Cardiac muscle cell (in vitro differentiated cells and primary cell): ENCODE results near the gene VWA5A. TPM values are rescaled to one million over a fixed set of nuclear protein-coding genes. Genes with fewer than 3 reads are reported as not detected.

ENCODE experiments used
- DNase-seq, 2 donors: peaks; one replicate each; pipeline versions ENCODE4 v3.0.0 to v3.0.0-alpha.2; 2010 to 2017; ENCODE audit warnings: low read depth in 1 of 2, low spot score in 1 of 2
- H3K27ac ChIP-seq: fragments of 200-600 bp; sonication (generic); 2 replicates; pipeline ENCODE4 v1.5.1; 2016
- H3K27me3 ChIP-seq: fragments of 200-600 bp; sonication (generic); 2 replicates; pipeline ENCODE4 v1.6.0; 2016; ENCODE audit warnings: control low read depth
- H3K36me3 ChIP-seq: fragments of 200-600 bp; sonication (generic); 2 replicates; pipeline ENCODE4 v1.5.1; 2016; ENCODE audit warnings: control low read depth
- H3K4me1 ChIP-seq: fragments of 200-600 bp; sonication (generic); 2 replicates; pipeline ENCODE4 v1.8.1; 2017; ENCODE audit warnings: low read depth, mild to moderate bottlenecking, mixed run types
- H3K4me3 ChIP-seq: fragments of 200-600 bp; sonication (generic); 2 replicates; pipeline ENCODE4 v1.5.1; 2016; ENCODE audit warnings: mild to moderate bottlenecking
- H3K9me3 ChIP-seq: fragments of 200-600 bp; sonication (generic); 2 replicates; pipeline ENCODE4 v1.5.1; 2017; ENCODE audit warnings: low read depth, mild to moderate bottlenecking, control low read depth
- polyA plus RNA-seq: library from polyadenylated mRNA; unstranded; fragments of >200 nt; fragmentation: Nextera tagmentation; extraction: Ambion mirVana; gene quantifications from 2 replicates; pipeline ENCODE4 v1.2.1, GENCODE V29; 2016
- total RNA-seq: library from RNA; depleted of rRNA; stranded (reverse); fragments of >200 nt; gene quantifications from 2 replicates; pipeline ENCODE4 v1.2.3, GENCODE V29; 2016
- TF ChIP-seq, protein P1 (sequence below): IDR thresholded peaks from 2 replicates; pipeline ENCODE4 v1.5.1; 2012; ENCODE audit warnings: low read depth, mild to moderate bottlenecking, low read length

VWA5A gene
- total and polyA plus RNA-seq, 2 experiments from 2014 or later, result 20.8 to 37.6 TPM

DNA sequence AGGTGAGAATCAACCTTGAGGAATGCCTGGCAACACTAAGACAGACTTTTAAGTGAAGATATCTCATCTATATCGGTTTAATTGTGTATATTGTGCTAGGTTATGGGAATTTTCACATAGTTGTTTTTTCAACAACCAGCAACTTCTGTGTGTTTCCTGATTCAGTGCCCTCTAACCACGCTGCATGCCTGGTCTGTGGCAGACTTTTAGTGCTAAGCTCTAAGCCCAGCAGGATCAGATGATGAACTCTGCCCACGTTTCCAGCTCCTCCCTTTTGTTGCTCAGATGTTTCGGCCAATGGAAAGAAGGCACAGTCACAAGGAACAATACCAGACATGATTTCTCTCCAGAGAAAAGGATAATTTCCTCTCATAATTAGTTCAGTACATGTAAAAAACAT lies 1.4 kb upstream of the VWA5A start:
- no peaks in the 10 kb centered on the region for H3K36me3 ChIP-seq
- H3K4me3 ChIP-seq, result no peak overlapping the region
- TF ChIP-seq, protein P1, sequence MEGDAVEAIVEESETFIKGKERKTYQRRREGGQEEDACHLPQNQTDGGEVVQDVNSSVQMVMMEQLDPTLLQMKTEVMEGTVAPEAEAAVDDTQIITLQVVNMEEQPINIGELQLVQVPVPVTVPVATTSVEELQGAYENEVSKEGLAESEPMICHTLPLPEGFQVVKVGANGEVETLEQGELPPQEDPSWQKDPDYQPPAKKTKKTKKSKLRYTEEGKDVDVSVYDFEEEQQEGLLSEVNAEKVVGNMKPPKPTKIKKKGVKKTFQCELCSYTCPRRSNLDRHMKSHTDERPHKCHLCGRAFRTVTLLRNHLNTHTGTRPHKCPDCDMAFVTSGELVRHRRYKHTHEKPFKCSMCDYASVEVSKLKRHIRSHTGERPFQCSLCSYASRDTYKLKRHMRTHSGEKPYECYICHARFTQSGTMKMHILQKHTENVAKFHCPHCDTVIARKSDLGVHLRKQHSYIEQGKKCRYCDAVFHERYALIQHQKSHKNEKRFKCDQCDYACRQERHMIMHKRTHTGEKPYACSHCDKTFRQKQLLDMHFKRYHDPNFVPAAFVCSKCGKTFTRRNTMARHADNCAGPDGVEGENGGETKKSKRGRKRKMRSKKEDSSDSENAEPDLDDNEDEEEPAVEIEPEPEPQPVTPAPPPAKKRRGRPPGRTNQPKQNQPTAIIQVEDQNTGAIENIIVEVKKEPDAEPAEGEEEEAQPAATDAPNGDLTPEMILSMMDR, result no peak
- no peaks in the 10 kb centered on the region for H3K9me3 ChIP-seq
- H3K4me1 ChIP-seq, result no peaks in the 10 kb centered on the region
- H3K27me3 ChIP-seq, result no peaks in the 10 kb centered on the region
- H3K27ac ChIP-seq, result no peak overlapping the region
- peak in 1 of 2 donors; percentile 18 for DNase-seq

DNA sequence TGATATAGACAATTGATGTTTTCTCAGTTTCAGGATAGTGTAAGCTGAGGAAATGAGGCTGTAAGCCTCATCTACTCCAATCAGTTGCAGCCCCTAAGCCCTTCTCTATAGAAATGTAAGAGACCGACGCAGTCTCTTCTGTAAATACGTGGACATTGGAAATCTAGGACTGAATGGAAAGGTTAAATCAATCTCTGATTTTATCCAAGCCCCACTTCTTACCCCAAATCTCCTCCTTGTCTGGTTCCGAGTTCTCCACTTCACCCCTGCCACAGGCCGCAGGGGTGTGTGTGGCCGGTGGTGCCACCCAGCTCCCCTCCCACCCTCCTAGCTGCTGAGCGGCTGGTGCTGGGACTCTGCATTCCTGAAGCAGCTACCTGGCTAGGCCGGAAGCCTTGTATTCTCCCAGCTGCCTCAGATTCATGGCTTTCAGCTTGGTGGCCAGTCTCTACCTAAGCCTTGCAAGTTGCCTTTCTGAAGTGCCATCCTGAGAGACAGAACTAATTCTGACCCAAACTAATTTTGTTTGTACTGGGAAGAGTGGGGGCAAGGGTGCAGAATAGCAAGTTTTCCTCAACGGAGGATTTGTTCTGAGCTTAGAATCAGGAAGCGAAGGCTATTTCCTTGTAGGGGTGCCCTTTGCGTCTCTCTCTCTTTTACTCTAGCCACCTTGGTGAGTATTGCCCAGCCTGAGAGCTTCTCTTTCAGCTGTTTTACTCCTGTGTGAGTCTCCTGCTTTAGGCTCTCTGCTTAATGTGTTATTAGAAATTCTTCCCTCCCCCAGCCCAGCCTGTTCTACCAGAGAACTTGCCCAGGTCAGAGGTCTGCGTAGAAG lies 749 bp downstream of the VWA5A start:
- Histone ChIP-seq H3K4me1 (peaks cover 1% of the 10 kb centered on the region), H3K4me3 (peak overlapping the region; percentile 62), H3K36me3 (peaks cover 3% of the 10 kb centered on the region), H3K27ac (peak overlapping the region; percentile 9), H3K27me3 (no peaks in the 10 kb centered on the region), H3K9me3 (no peaks in the 10 kb centered on the region)
- peak in 1 of 2 donors; percentile 18 for DNase-seq
- TF ChIP-seq, protein P1, result no peak

DNA sequence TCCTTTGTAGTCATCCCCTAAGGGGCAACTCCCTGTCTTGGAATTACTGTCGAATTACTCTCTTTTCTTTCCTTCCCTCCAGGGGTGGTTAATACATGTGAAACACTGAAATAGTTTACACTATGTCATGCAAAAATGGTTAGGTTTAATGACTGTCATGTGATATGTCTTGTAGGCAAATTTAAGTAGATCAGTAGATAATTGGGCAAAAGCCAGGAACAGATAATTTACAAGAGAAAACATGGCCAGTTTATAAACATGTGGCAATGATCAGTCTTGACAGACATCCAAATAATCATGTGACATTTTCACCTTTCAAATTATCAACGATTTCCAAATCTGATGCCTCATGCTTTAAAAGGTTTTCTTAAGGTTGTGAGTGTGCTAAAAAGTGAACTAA lies 3.9 kb downstream of the VWA5A start:
- Histone ChIP-seq H3K4me1 (peaks cover 10% of the 10 kb centered on the region), H3K27me3 (no peaks in the 10 kb centered on the region), H3K27ac (no peak overlapping the region), H3K4me3 (no peak overlapping the region), H3K9me3 (no peaks in the 10 kb centered on the region), H3K36me3 (peaks cover 6% of the 10 kb centered on the region)
- TF ChIP-seq, protein P1, result no peak
- no peak for DNase-seq

DNA sequence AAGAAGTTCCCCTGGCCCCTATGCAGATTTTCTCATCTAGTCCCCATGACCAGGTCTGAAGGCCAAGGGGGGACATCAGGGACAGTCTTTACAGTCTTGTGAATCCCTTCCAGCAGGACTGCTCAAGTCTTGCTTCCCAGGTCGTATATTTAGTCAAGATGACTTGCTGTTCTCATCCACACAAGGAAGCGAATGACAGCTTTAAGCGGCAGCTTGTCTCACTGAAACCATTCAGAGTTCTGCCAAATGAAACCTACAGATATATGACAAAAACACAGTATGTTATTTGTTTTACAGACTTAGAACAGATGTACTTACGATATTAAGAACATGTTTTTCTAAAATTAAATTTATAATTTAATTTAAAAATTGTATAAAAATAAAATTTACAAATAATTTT lies 5.6 kb downstream of the VWA5A start:
- peaks cover 8% of the 10 kb centered on the region for H3K36me3 ChIP-seq
- TF ChIP-seq, protein P1, result no peak

DNA sequence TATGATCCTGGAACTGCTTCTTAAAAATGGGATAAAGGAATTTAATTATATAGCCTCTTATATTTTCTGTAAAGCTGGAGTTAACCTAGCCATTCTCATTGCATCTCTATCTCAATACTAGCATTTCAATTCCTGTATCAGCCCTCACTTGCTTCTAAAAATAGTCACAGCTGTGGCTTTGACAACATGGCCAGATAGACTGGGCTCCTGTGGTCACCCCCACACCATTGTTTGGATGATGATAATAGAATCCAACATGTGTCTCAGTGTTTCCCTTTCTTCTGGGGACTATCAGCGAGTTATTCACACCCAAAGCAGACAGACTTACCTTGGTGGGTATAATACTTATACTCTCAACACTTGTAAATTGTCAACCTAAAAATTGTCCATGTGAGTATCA lies 6.9 kb downstream of the VWA5A start:
- peak in 1 of 2 donors; percentile 23 for DNase-seq
- no peak overlapping the region for H3K27ac ChIP-seq
- TF ChIP-seq, protein P1, result no peak
- H3K27me3 ChIP-seq, result no peaks in the 10 kb centered on the region
- no peak overlapping the region for H3K4me3 ChIP-seq
- H3K9me3 ChIP-seq, result no peaks in the 10 kb centered on the region
- H3K4me1 ChIP-seq, result peaks cover 10% of the 10 kb centered on the region
- H3K36me3 ChIP-seq, result peaks cover 8% of the 10 kb centered on the region

More for the DNA sequence above, 5.6 kb downstream of the VWA5A start:
- Histone ChIP-seq H3K4me1 (peaks cover 10% of the 10 kb centered on the region), H3K27ac (no peak overlapping the region), H3K27me3 (no peaks in the 10 kb centered on the region), H3K9me3 (no peaks in the 10 kb centered on the region), H3K4me3 (no peak overlapping the region)
- no peak for DNase-seq
